HG03097 (cell line): ENCODE results near the gene IFRD2.

Experiments used
- ATAC-seq: cut with Tn5 transposase; IDR thresholded peaks from one replicate; pipeline ENCODE4 v1.9.1; 2021; ENCODE audit not compliant: unreplicated experiment, low FRiP score

The IFRD2 gene, protein sequence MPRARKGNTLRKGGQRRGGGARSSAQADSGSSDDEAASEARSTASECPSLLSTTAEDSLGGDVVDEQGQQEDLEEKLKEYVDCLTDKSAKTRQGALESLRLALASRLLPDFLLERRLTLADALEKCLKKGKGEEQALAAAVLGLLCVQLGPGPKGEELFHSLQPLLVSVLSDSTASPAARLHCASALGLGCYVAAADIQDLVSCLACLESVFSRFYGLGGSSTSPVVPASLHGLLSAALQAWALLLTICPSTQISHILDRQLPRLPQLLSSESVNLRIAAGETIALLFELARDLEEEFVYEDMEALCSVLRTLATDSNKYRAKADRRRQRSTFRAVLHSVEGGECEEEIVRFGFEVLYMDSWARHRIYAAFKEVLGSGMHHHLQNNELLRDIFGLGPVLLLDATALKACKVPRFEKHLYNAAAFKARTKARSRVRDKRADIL

DNA sequence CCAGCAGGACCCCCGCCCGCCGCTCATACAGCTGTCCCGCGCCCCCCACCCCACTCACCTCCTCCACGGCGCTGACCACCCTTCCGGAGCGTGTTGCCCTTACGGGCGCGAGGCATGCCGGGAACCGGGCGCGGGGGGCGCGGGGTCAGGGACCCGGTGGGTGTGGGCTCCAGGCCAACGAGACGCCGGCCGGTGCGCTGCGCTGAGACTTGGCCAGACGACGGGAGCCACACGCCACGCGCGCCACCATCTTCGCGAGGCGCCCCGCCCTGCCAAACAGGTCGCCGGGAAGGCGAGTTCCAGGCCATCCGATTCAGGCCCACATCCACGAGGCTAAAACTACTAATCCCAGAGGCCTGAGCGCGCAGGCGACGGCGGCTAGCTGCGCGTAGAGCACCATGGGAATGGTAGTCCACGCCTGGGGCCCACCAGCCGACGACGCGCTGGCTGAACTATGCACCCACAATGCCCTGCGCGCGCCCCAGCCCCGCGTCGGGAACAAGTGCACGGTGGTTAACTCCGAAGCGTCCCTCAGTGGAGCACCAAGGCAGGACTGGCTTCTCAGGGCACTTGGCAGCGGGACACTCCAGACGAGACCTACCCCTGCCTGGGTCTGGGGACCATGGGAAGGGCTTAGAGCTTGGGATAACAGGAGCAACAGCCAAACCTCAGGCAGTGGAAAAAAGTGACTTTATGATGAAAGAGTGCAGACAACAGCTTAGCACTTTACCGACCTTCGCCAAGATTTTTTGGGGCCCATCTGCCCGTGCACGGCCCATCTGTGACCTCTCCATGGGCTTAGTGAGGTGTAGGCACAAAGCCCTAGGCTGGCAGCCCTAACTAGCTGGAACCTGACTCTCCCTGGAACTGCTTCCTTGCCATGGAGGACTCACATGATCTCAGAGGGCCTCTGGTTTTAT, at the start of gene IFRD2:
IFRD2 (minus strand) TSS at position 271 of the 920 bp plus-strand sequence; CDS start at position 116, 155 bp downstream.
- ATAC-seq: peak; percentile 81

DNA sequence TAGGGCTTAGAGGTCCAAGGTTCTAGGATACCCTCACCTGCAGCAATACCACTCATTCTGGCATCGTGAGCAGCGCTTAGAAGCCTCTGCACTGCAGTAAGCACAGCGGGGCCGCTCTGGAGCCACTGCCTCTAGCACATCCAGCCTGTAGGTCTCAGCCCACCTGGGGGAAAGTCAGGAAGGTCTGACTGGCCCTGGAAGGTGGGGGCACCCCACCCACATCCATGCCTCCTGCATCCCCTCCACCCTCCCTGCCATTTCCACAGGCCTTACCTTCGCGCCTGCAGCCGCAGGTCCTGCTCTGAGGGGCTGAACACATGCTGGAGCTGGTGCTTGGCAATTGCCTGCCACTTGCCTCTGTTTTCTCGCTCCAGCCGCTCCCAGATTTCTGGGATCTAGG, 49.3 kb upstream of the IFRD2 start:
- no peak for ATAC-seq

DNA sequence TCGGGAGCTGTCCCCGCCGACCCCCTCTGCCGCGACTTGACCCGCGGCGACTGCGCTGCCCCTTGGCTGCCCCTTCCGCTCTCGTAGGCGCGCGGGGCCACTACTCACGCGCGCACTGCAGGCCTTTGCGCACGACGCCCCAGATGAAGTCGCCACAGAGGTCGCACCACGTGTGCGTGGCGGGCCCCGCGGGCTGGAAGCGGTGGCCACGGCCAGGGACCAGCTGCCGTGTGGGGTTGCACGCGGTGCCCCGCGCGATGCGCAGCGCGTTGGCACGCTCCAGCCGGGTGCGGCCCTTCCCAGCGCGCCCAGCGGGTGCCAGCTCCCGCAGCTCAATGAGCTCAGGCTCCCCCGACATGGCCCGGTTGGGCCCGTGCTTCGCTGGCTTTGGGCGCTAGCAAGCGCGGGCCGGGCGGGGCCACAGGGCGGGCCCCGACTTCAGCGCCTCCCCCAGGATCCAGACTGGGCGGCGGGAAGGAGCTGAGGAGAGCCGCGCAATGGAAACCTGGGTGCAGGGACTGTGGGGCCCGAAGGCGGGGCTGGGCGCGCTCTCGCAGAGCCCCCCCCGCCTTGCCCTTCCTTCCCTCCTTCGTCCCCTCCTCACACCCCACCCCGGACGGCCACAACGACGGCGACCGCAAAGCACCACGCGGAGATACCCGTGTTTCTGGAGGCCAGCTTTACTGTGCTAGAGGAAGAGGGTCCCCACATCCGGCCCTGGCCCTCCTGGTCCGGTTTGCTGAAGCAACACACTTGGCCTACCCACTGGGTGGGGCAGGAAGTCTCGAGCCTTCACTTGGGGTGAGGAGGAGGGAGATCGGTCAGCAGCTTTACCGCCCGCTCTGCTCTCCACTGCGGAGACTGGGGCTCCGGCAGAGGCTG, 48.5 kb upstream of the IFRD2 start, which contains the start of gene RASSF1:
RASSF1 (minus strand) TSS at position 389 of the 882 bp plus-strand sequence; CDS start at position 358, 31 bp downstream.
- ATAC-seq: no peak

DNA sequence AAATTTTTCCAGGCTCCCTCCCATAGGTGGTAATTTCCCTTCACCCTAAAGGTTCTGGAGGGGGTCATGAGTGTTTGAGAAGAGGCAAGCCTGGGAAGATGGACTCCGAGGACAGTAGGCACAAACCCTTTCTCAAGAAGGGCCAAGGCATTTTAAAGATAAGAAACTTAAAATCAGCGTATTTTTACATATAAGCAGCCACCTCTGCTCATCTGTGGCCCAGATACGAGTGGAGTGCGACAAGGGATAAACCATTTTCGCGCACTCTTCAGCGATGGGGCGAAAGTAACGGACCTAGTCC, 47.9 kb upstream of the IFRD2 start:
- no peak for ATAC-seq

DNA sequence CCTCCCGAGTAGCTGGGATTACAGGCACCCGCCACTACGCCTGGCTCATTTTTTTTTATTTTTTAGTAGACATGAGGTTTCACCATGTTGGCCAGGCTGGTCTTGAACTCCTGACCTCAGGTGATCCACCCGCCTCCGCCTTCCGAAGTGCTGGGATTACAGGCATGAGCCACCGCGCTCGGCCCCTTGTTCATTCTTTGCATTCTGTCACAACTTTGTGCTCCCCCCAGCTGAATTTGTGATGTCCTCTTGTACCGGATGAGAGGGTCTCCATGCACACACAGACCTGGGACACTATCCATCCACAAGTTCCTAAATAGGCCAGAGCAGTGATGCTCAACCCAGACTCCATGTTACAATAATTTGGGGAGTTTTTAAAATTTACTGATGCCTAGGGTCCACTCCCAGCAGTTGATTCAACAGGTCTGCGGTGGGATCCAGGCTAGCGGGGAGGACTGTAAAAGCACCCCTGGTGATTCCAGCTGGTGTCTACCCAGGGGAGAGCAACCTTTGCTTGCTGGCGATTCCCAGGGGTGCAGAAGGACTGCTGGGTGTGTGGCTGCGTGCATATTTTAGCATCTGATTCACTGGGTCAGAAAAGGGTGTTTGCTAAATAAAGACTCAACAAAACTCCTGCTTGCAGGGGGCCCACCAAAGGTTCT, 47.4 kb upstream of the IFRD2 start:
- no peak for ATAC-seq

DNA sequence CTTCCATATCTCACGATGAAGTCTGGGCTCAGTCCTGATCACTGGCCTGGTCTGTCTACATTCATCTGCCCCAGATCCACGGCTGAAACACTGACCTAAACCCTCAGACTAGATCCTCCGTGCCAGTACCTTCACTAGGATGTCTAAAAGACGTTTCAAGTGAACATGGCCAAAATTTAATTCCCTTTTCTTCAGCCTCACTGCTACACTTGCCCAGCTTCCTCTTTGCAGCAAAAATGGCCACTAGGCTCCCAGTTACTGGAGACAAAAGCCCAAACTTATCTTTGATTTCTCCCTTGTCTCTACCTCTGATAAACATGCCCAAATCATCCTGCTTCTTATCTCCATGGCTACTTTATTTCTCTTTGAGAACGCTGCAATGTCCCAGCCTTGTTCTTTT, 46.7 kb upstream of the IFRD2 start:
- ATAC-seq: no peak

DNA sequence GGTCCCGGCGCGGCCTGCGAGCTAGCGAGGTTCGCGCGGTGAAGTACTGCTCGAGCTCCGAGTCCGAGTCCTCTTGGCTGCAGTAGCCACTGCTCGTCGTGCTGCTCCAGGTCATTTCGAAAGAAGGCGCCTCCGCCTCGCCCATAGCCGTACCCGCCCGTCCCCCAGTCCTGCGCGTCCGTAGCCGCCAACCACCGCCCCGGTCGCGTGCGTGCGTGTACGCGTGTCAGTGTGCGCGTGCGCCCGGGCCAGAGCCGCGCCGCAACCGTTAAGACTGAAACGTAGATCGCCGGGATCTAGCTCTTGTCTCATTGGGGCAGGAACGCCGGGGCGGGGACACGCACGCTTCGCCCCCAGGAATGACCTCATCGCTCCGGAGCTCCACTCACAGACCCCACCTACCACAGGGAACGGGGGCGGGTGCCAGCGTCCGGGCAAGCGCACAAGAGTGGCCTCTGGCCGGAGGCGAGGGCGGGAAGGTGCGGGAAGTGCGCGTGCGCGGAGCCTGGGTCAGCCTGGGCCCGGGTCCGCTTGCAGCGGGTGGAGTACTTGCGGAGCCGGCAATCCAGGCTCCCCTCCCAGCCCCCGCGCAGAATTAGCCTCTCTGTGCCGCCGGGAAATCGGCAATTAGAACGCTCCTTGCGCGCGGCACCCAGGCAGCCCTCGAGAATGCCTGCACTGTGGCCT, 45.1 kb upstream of the IFRD2 start:
- ATAC-seq: peak; percentile 74

DNA sequence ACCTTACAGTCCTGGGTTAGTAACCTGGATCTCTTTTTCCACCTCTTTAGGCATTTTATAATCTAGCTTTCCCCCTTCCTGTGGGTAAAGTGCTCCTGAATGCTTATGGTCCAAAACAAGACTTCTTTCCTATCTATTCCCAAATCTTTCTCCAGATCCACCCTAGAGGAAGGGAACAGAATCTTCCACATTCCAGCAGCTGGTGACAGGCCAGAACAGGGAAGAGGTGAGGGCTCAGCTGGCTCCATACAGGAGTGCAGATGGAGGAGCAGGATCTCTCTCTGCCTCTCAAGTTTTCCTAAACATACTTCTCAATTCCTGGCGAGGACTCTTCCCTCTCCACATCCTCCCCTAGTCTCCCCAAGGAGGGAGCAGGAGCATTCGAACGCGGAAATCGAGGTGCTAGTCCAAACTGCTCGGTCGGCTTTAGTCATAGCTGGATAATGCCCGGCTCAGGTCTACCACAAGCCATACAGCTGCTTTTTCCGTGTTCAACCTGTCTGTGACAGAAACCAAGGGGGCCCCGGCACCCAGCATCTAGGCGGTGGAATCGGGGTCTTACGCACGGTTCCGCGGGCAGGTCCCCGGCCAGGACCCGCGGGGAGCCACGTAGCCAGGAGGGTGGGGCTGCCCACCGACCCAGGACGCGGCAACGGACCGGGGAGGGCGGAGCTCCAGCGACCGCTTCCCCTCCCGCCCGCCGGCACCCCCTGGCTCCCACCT, 44.4 kb upstream of the IFRD2 start:
- ATAC-seq: no peak

DNA sequence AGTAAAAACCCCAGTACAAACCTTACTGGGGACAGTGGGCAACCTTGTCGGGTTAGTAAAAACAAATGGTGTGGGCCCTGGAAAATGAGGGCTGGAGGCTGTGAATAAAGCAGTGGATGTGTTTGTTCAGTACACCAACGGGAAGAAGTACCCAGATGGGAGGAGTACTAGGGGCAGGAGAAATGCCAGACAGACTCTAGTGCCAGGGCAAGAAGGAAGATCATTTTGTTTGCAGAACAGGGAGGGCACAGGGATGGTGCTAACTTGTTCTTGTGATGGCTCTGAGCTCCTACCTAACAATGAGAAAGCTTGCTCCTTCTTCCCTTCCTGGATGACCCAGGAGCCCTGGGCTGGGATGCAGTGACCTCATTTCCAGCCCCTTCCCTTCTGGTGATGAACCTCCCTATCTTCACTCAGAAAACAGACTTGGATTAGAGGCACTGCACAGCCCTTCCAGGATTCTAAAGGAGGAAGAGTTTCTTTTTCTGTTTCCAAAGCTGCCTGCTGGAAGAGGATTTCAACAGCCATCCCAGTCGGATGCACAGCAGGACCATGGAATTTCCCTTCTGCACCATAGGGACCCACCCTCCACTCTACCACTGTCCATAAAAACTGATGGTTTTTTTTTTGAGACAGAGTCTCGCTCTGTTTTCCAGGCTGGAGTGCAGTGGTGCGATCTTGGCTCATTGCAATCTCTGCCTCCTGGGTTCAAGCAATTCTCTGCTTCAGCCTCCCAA, 42.3 kb upstream of the IFRD2 start:
- ATAC-seq: no peak

DNA sequence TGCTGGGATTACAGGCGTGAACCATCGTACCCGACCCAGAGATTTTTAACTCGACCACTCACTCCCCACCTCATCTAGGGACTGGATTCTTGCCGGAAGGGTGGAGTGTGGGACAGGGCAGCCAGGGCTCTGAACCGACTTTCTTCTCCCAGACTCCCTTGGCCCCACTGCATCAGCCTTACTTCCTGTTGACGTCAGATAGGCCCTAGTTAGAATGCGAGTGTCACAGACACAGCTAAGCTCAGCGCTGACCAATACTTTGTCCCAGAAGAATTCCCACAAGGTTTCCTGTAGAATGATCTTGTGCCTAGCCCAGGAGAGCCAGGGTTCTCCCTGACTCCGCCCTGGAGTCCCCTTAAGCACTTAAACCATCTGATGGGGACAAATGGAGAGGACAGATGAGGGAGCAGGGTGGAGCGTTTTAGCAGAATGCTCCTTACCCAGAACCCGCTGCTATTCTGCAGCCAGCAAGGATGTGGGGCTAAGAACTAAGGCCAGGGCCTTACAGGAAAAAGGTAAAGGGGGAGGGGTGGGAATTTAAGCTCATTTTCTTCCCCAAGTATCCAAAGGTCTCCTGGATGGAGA, 41.6 kb upstream of the IFRD2 start:
- no peak for ATAC-seq

DNA sequence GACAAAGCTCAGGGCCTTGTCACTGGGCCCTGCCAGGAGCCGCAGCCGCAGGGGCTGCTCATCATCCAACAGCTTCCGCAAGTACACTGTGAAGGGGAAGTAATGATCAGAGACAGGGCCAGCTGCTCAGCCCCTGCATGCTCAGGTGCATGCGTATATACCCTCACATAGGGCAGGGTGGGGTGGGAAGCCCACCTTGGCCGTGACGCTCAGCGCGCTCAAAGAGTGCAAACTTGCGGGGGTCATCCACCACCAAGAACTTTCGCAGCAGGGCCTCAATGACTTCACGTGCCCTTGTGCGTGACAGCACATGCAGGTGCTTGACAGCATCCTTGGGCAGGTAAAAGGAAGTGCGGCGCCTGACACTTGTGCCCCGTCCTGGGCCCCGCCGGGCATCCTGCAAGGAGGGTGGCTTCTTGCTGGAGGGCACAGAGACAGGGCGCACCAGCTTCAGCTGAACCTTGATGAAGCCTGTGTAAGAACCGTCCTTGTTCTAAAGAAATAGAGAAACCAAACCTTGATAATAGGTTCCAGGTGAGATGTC, 39.2 kb upstream of the IFRD2 start:
- ATAC-seq: no peak

DNA sequence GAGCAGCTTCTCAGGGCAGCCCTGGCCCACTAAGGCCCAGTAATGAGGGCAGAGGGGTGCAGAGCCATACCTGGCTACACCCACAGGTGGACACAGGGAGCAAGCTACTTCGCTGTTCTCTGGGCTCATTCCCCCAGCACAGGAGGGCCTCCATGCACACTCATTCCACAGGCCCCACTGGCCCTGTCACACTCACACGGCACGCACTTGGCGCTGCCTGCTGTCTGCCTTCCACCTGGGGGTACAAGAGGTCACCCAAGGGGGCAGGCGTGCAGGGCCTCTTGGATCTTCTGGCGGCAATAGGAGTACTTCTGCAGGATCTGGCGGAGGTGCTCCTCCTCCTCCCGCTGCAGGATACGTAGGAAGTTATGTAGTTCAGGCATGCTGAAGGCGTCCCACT, 38.1 kb upstream of the IFRD2 start:
- no peak for ATAC-seq

DNA sequence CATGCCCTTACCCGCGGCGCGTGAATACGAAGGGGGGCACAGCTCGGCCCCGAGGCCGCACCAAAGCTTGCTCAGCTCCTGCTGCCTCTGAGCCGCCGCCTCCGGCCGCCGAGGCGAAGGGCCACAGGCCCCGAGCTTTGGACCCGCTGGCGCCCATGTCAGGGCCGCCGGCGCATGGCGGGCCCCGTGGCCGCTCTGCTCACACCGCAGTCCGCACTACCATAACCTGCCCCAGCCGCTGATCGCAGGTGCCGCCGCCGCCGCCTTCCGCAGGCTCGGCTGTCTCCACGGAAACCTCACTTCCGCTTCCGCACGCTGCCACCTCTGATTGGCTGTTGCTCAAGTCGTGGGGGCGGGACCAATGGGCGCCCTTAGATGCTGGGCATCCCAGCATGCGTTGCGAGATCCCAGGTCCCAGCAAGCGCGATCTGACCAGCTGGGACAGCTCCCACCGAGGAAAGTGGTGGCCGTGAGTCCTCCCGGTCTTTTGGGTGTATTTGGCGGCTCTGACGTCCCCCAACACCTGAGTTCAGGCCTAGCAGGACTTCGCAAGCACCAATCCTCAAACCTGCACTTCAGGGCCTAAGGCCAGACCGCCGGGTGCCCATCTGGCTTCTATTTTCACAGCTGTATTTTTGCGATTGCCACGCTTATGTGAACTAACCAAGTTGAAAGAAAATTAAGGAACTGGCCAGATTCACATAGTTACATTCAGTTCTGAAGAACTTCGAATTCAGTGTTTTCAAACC, 35.9 kb upstream of the IFRD2 start, which contains the start of gene TUSC2:
TUSC2 (minus strand) TSS at position 281 of the 749 bp plus-strand sequence; CDS start at position 157, 124 bp downstream.
- peak; percentile 60 for ATAC-seq

DNA sequence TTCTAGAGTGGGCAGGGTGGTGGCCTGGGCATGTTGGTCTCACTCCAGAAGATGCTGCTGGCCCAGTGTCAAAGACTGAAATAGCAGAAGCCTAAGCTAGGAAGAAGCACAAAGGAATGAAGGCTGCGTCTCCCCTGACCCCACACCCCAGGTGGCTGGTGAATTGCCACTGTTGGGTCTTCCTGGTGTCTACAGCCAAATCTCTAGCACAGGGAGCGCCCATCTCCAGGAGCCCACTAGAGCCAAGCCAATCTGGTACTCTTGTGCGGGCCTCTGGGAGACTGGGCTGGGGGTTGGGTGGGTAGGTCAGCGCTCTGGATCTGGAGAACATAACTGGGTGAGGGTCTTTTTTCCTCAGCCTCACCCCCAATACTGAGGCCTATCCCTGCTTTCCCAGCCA, 34.9 kb upstream of the IFRD2 start:
- no peak for ATAC-seq

DNA sequence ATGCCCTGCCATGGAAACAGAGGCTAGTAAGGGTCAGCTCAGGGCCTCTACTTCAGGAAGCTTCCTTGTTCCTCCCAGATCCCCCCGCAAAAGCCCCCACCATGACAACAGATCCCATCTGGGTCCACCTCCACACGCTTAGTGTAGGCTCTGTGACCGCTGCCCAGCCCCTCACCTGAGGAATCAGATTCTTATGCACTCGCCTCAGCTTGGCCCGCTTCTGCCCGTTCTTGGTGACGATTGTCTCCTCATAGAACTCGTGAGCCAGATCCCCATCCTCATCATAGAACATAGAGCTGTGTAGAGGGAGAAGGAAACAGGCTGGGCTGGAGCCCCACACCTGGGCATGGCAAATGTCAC, 33.9 kb upstream of the IFRD2 start:
- ATAC-seq: no peak

DNA sequence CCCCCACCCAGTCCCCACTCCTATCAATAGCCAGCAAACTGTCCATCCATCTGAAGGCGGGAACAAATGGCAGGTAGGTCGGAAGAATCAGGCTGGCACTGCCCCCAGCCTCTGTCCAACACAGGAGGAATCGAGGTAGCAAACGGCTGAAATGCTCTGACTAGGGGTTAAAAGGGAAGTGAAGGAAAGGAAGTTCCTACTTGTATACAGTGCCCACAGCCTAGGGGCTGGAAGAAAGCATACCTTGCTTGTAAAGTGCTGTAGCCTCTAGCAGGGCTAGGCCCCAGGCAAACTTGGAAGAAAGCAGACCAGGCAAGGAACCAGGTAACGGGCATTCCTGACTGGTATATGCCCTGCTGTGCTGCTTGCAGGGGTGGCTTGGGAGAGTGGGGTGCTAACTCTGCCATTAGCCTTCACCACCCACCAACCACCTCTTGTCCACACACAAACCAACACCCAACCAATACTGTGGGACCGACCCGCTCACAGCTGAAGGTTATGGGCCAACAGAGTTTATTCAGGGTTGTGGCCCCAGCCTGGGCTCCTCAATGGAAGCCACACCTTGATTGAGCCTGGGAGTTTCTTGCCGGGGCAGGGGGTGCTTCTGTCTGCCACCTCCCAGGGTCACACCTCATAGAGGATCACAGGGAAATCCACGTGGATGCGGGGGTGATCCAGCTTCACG, 33.4 kb upstream of the IFRD2 start:
- no peak for ATAC-seq
